ENCODE data around the gene RBM6.

The RBM6 gene

GRCh38 chr3:49928481-49929017 lies 11.4 kb upstream of the RBM6 start:
- Histone ChIP-seq H3K4me3 (ENCODE audit: low read depth, low read length) (no peak overlapping the region), H3K9me3 (ENCODE audit: control insufficient read depth, insufficient read depth, low read depth, low read length) (no peaks in the 10 kb centered on the region), H3K36me3 (ENCODE audit: control insufficient read depth in 2 of 2, insufficient read depth in 1 of 2, low read length in 2 of 2) (no peaks in the 10 kb centered on the region), H3K4me1 (ENCODE audit: control insufficient read depth, insufficient read depth, low read length) (no peaks in the 10 kb centered on the region; the same call in 1 of the 2 replicates), H3K27ac (ENCODE audit: extremely low read depth, low read depth, low read length) (no peak overlapping the region)
- no peak for TF ChIP-seq ZBTB8A (tag by site-specific recombination; IDR thresholded peaks at IDR 0.05)
- no peak for TF ChIP-seq ZNF18 (tag by site-specific recombination; IDR thresholded peaks at IDR 0.05)
- 0 out of 2 replicates have a peak, but pooled peaks have one; percentile 23 for TF ChIP-seq ZNF600 (tag by site-specific recombination; IDR thresholded peaks at IDR 0.05)
- TF ChIP-seq ZNF280C (tag by site-specific recombination; IDR thresholded peaks at IDR 0.05): no peak
- TF ChIP-seq ZNF214 (tag by site-specific recombination; IDR thresholded peaks at IDR 0.05; ENCODE audit: borderline replicate concordance): no peak
- ChIA-PET POLR2A (interaction anchor here (0.6 to 1.3 kb wide), 4 partner anchors 8 to 232 kb away, joined by 3 to 4 read pairs (median 4); partner anchors contain the start of gene RBM6), CTCF (interaction anchor here (0.6 to 0.9 kb wide), 2 partner anchors 89 to 527 kb away, joined by 3 read pairs; no protein-coding TSS in a partner anchor)

- H3K9me3 ChIP-seq (ENCODE audit: control insufficient read depth, insufficient read depth, low read depth, low read length): no peaks in the 10 kb centered on the region
- H3K27ac ChIP-seq (ENCODE audit: extremely low read depth, low read depth, low read length): peak within 1 kb of the TSS; percentile 32; the same call in 1 of the 2 replicates
- ChIA-PET POLR2A (interaction anchor here (0.6 to 1.6 kb wide), 9 partner anchors 9 to 402 kb away, joined by 3 to 43 read pairs (median 4); partner anchors contain the start of gene RBM6), CTCF (interaction anchor here (0.6 to 0.9 kb wide), 4 partner anchors 11 to 190 kb away, joined by 3 to 5 read pairs (median 4); no protein-coding TSS in a partner anchor)
- no peaks in the 10 kb centered on the region for H3K36me3 ChIP-seq (ENCODE audit: control insufficient read depth in 2 of 2, insufficient read depth in 1 of 2, low read length in 2 of 2)
- peak within 1 kb of the TSS; percentile 82 for H3K4me3 ChIP-seq (ENCODE audit: low read depth, low read length)
- H3K4me1 ChIP-seq (ENCODE audit: control insufficient read depth, insufficient read depth, low read length): no peaks in the 10 kb centered on the region; the same call in 1 of the 2 replicates
- TF ChIP-seq ZNF692 (tag by site-specific recombination; IDR thresholded peaks at IDR 0.05) (peak; percentile 88; the same call in 1 of the 2 replicates), GLIS2 (tag by site-specific recombination; IDR thresholded peaks at IDR 0.05) (peak; percentile 89), ZNF626 (tag by site-specific recombination; IDR thresholded peaks at IDR 0.05) (no peak), ZNF423 (tag by site-specific recombination; IDR thresholded peaks at IDR 0.05) (peak; percentile 38; the same call in 1 of the 2 replicates), ZFP37 (tag by site-specific recombination; IDR thresholded peaks at IDR 0.05) (0 out of 2 replicates have a peak, but pooled peaks have one; percentile 29), ZNF48 (tag by site-specific recombination; IDR thresholded peaks at IDR 0.05) (no peak), ZNF133 (tag by site-specific recombination; IDR thresholded peaks at IDR 0.05) (no peak), SETDB1 (IDR thresholded peaks at IDR 0.05; ENCODE audit: insufficient read length, low read length) (no peak), ZSCAN30 (tag by site-specific recombination; IDR thresholded peaks at IDR 0.05) (peak; percentile 74; the same call in 1 of the 2 replicates), ZNF530 (tag by site-specific recombination; IDR thresholded peaks at IDR 0.05; ENCODE audit: low read depth) (no peak), KLF17 (tag by site-specific recombination; IDR thresholded peaks at IDR 0.05) (no peak), ZNF701 (tag by site-specific recombination; IDR thresholded peaks at IDR 0.05) (no peak), ZNF362 (tag by site-specific recombination; IDR thresholded peaks at IDR 0.05) (no peak), ZNF148 (tag by site-specific recombination; IDR thresholded peaks at IDR 0.05; ENCODE audit: borderline replicate concordance) (no peak), ZFHX2 (tag by site-specific recombination; conservative IDR thresholded peaks at IDR 0.05) (peak; percentile 55; the same call in 1 of the 2 replicates), ZNF155 (tag by site-specific recombination; IDR thresholded peaks at IDR 0.05) (no peak), YY1 (tag by site-specific recombination; IDR thresholded peaks at IDR 0.05) (peak; percentile 61; the same call in 1 of the 2 replicates)
Measured at GRCh38 chr3:49929291-49930167, 10.4 kb upstream of the RBM6 start, which contains the start of gene MON1A. Gene MON1A (minus strand): TSS chr3:49929811. CDS start chr3:49913346, 16,465 bp downstream.

Data from HEK293 (cell line).